22Rv1 (cell line): ENCODE results near the gene SSR4.

ENCODE experiments used
- H3K27ac ChIP-seq: fragments of 450-650 bp; 2 replicates; pipeline ENCODE4 v1.5.1; 2017
- CTCF ChIP-seq: fragments of 450-650 bp; IDR thresholded peaks from 2 replicates; pipeline ENCODE4 v1.5.1; 2017; ENCODE audit warnings: mild to moderate bottlenecking
- ZFX ChIP-seq: fragments of 450-650 bp; IDR thresholded peaks from 2 replicates; pipeline ENCODE4 v1.6.1; 2017; ENCODE audit warnings: antibody characterized with exemption, borderline replicate concordance

Gene SSR4

GRCh38 chrX:153828723-153829548 lies 34.5 kb downstream of the SSR4 start:
- H3K27ac ChIP-seq: no peak overlapping the region
- no peak for TF ChIP-seq CTCF
- TF ChIP-seq ZFX: no peak

GRCh38 chrX:153829549-153829798 lies 35.0 kb downstream of the SSR4 start:
- no peak overlapping the region for H3K27ac ChIP-seq
- TF ChIP-seq CTCF: no peak
- TF ChIP-seq ZFX: no peak

GRCh38 chrX:153829799-153830639 lies 35.6 kb downstream of the SSR4 start, which contains the start of gene PDZD4:
Gene PDZD4, minus strand, starts transcription at chrX:153830544. Its CDS starts 246 bp downstream, at chrX:153830298.
- no peak within 1 kb of the TSS for H3K27ac ChIP-seq
- TF ChIP-seq CTCF: no peak

GRCh38 chrX:153830640-153831428 lies 36.4 kb downstream of the SSR4 start:
- TF ChIP-seq CTCF: no peak
- TF ChIP-seq ZFX: no peak
- H3K27ac ChIP-seq: no peak overlapping the region

- H3K27ac ChIP-seq: no peak overlapping the region
- TF ChIP-seq CTCF (no peak), ZFX (no peak)
Measured at GRCh38 chrX:153831429-153832150, 37.1 kb downstream of the SSR4 start.

GRCh38 chrX:153832728-153833127 lies 38.3 kb downstream of the SSR4 start:
- H3K27ac ChIP-seq: no peak overlapping the region
- TF ChIP-seq CTCF (no peak), ZFX (no peak)
